SJSA1 (cell line): ENCODE data around the gene NT5C2. TPM values are rescaled to one million over a fixed set of nuclear protein-coding genes. Genes with fewer than 3 reads are reported as not detected.
"Not testable (repeated sequence)": the region's sequence is repeated elsewhere in the genome, so short reads cannot be mapped to it uniquely, and the experiment has no call there.

Source experiments
- DNase-seq, 2 experiments: peaks; one replicate each; pipeline ENCODE4 v3.0.0-alpha.2; 2015 to 2020; ENCODE audit warnings: low spot score in 2 of 2, low read depth in 1 of 2
- H3K27ac ChIP-seq: fragments of 250-450 bp; sonication (Bioruptor Pico); 2 replicates; pipeline ENCODE4 v1.5.1; 2020; ENCODE audit warnings: mild to moderate bottlenecking, moderate library complexity
- H3K27me3 ChIP-seq: fragments of 250-450 bp; sonication (Bioruptor Pico); replicated peaks from 2 replicates; pipeline ENCODE4 v1.5.1; 2020; ENCODE audit warnings: mild to moderate bottlenecking, moderate library complexity
- H3K36me3 ChIP-seq: fragments of 250-450 bp; sonication (Bioruptor Pico); 2 replicates; pipeline ENCODE4 v1.5.1; 2020; ENCODE audit warnings: mild to moderate bottlenecking
- H3K4me1 ChIP-seq: fragments of 250-450 bp; sonication (Bioruptor Pico); replicated peaks from 2 replicates; pipeline ENCODE4 v1.6.1; 2021; ENCODE audit warnings: mild to moderate bottlenecking
- H3K4me3 ChIP-seq: fragments of 250-450 bp; sonication (Bioruptor Pico); 2 replicates; pipeline ENCODE4 v1.5.1; 2020; ENCODE audit warnings: mild to moderate bottlenecking
- H3K9me3 ChIP-seq: fragments of 250-450 bp; sonication (Bioruptor Pico); replicated peaks from 2 replicates; pipeline ENCODE4 v1.5.1; 2020; ENCODE audit warnings: mild to moderate bottlenecking
- total RNA-seq: library from RNA; depleted of rRNA; stranded (reverse); fragments of >200 nt; shearing (Covaris generic); gene quantifications from 2 replicates; pipeline ENCODE4 v1.2.3, GENCODE V29; 2014; rRNA removed

The NT5C2 gene
- 97.2 and 107 TPM in 2 replicates for total RNA-seq

DNA sequence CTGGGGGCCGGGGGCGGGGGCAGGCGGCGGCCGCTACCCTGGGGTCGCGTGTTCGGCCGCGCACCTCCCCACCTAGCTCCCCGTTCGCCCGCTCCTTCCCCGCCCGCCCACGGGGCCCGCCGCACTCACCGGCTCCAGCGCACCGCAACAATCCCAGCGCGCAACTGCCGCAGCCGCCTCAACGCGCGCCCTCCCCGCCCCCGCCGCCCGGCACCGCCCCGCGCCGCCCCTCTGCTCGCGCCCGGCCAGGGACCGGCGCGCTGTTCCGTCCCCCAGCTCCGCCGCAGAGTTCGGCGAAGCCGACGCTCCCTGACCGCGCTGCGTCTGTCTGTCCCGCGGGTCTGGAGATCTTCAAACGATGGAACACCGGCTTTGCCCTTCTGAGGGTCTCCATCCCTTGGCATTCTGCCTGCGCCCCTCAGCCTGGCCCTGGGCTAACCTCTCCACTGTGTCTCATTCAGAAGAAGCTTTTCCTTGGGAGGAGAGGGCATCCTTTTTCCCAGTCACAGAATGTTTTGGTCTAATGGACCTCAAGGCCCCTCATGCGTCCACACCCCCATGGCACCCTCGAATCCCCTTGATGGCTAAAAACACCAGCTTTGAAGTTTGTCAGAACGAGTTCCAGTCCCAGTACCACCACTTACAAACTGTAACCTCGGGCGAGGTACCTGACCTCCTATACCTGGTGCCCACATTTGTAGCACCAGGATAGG lies at the start of gene NT5C2:
Gene NT5C2 (minus strand): TSS at position 166 of the 713 bp plus-strand sequence. CDS start 18,314 bp downstream, outside the sequence.
- H3K9me3 ChIP-seq = no peaks in the 10 kb centered on the region
- H3K4me1 ChIP-seq = peaks cover 30% of the 10 kb centered on the region
- H3K36me3 ChIP-seq = peaks cover 28% of the 10 kb centered on the region
- H3K27me3 ChIP-seq = no peaks in the 10 kb centered on the region
- peak within 1 kb of the TSS; percentile 87 for H3K4me3 ChIP-seq
- H3K27ac ChIP-seq = peak within 1 kb of the TSS; percentile 91
- DNase-seq = peak; percentile 57 to 78

DNA sequence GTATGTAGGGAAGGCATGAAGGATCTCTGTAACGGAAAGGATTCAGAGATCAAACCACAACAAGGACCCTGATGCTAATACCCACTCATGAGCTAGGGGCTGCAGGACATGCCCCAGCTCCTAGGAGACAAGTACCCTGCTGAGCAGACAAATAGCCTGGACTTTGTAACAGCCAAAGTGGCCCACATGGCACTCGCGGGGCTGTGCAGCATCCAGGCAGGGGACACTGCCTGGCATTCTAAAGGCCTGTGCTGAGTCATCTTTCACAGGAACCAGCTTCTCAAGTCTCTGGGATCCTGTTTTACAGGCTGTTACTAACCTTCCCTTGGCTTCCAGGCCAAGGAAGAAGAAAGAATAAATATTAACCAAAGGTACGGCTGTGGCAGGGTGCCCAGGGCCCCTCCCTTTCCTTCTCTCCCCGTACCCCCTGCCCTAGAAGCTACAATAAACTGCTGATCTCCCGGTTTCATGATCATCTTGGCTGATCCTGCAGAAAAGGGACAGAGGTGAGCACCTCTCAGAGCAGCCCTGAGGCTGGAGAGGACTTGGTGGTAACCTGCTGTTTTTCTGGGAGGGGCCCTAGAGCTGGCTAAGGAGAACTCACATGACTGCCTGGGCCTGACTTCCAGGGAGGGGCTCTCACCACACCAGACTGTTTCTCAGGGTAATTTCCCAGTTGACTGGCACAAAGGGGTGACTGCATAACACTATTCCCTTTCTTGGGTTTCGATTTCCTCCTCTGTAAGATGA lies 48.4 kb upstream of the NT5C2 start:
- Histone ChIP-seq H3K27me3 (no peaks in the 10 kb centered on the region), H3K4me3 (no peak overlapping the region), H3K27ac (peak overlapping the region; percentile 43), H3K9me3 (no peaks in the 10 kb centered on the region), H3K4me1 (peaks cover 19% of the 10 kb centered on the region), H3K36me3 (no peaks in the 10 kb centered on the region)
- DNase-seq = peak in 1 of 2 experiments; percentile 47

DNA sequence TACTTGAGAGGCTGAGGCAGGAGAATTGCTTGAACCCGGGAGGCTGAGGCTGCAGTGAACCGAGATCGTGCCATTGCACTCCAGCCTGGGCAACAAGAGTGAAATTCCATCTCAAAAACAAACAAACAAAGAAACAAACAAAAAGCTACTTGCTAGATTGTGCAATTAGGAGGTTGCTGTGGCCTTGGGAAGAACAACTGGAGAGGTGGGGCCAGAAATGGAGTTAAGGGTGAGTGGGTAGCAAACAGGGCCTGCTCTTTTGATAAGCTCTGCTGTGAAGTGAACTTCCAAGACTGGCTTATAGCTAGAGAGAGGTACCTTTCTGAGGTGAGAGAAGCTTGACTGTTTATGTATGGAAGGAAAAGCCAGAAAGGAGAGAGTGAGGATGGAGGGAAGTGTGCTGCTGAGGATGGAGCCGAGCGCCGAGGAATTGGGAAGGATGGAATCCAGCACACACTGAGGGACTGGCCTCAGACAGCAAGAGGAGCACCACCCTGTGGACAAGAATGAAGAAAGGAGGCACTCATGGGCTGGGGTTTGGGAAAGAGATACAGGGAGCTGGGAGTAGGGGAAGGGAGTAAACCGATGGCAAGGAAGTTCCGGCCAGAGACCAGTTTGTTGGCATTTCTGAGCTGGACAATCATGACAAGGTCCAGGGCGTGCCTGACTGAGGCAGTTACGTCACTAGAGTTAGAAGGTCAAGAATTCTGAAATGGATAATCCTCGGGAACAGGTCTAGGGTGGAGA lies 45.6 kb upstream of the NT5C2 start:
- Histone ChIP-seq H3K36me3 (no peaks in the 10 kb centered on the region), H3K4me1 (peaks cover 20% of the 10 kb centered on the region), H3K4me3 (no peak overlapping the region), H3K27me3 (no peaks in the 10 kb centered on the region), H3K27ac (no peak overlapping the region), H3K9me3 (no peaks in the 10 kb centered on the region)
- peak; percentile 56 to 60 for DNase-seq

DNA sequence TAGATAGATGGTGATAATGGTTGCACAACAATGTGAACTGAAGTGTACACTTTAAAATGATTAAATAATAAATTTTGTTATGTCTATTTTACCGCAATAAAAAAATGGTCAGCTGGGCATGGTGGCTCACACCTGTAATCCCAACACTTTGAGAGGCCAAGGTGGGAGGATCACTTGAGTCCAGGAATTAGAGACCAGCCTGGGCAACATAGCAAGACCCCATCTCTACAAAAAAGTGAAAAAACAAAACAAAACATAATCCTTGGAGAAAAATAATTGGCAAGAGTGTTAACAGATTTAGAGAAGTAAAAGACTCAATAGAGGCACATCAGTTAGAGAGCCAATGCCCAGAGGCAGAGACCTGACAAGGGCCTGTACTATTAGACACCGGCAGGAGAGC lies 42.7 kb upstream of the NT5C2 start:
- H3K27ac ChIP-seq = no peak overlapping the region
- no peak overlapping the region for H3K4me3 ChIP-seq
- H3K36me3 ChIP-seq = no peaks in the 10 kb centered on the region
- H3K4me1 ChIP-seq = peaks cover 37% of the 10 kb centered on the region
- H3K27me3 ChIP-seq = no peaks in the 10 kb centered on the region
- H3K9me3 ChIP-seq = no peaks in the 10 kb centered on the region; the same call in 1 of the 2 replicates
- no peak for DNase-seq

DNA sequence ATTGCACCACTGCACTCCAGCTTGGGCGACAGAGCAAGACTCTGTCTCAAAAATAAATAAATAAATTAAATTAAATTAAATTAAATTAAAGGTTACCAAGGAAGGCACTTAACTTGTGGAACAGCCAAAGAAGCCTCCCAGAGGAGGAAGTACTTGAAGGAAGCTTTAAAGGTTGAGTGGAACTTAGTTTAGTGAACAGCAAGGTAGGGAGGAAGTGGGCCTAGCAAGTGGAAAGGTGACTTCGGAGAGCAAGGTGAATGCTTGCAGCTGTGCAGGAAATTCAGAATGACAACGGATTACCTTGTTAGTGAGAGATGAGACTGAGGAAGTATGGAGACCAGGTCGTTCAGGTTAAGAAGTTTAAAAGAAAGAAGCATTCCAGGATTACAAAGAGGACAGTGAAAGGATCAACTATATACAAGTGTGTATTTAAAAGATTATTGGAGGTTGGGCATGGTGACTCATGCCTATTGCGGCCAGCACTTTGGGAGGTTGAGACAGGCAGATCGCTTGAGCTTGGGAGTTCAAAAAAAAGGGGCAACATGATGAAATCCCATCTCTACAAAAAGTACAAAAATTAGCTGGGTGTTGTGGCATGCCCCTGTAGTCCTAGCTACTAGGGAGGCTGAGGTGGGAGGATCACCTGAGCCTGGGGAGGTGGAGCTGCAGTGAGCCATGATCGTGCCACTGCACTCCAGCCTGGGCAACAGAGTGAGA lies 39.9 kb upstream of the NT5C2 start:
- Histone ChIP-seq H3K27me3 (no peaks in the 10 kb centered on the region), H3K9me3 (no peaks in the 10 kb centered on the region; the same call in 1 of the 2 replicates), H3K4me3 (no peak overlapping the region), H3K4me1 (peaks cover 46% of the 10 kb centered on the region), H3K36me3 (no peaks in the 10 kb centered on the region), H3K27ac (peak overlapping the region; percentile 96)
- DNase-seq = peak; percentile 73 to 81

DNA sequence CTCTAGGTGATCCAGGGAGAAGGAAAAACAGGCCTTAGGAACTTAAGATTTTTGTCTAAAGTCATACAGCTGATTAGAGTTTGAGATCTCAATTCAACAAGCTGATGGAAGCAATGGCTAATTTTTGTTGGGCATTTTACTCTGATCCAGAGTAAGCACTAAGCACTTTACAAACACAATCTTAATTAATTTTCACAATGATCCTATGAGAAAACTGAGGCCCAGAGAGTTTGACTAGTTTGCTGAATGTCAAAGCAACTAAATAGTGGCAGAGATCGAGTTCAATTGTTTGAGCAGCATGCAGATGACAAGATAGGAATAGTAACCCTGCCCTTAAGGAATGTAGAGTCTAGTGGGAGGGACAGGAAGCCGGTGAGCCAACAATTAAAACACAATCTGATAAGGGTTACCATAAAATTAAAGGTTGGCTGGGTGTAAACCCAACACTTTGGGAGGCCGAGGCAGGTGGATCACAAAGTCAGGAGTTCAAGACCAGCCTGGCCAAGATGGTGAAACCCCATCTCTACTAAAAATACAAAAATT lies 39.1 kb upstream of the NT5C2 start:
- Histone ChIP-seq H3K4me1 (peaks cover 50% of the 10 kb centered on the region), H3K27me3 (no peaks in the 10 kb centered on the region), H3K4me3 (no peak overlapping the region), H3K9me3 (no peaks in the 10 kb centered on the region; the same call in 1 of the 2 replicates), H3K36me3 (no peaks in the 10 kb centered on the region), H3K27ac (peak overlapping the region; percentile 96)
- peak in 1 of 2 experiments; percentile 59 for DNase-seq

DNA sequence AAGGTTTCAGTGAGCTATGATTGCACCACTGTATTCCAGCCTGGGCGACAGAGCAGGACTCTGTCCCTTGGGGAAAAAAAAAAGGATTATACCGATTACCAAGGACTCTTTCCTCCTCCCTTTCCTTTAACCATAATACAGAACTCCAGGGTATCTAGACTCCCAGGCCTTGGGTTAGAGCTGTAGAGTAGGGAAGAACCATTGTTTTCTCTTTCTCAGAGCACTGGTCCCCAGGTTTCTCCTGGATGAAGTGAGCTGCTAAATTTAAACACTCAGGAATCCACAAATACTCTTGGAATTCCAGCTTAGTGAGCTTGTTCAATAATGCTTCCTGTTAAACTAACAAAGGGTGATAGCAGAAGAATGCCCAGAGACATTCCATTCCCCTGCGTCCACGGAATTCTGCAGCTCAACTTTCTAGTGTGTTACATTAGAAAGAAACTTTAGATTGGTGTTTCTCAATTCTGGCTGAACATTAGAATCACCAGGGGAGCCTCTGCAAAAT lies 38.0 kb upstream of the NT5C2 start:
- no peak overlapping the region for H3K4me3 ChIP-seq
- H3K27me3 ChIP-seq = no peaks in the 10 kb centered on the region
- peak; percentile 89 to 96 for DNase-seq
- no peaks in the 10 kb centered on the region for H3K36me3 ChIP-seq
- H3K9me3 ChIP-seq = no peaks in the 10 kb centered on the region; the same call in 1 of the 2 replicates
- H3K27ac ChIP-seq = peak overlapping the region; percentile 96
- peaks cover 50% of the 10 kb centered on the region for H3K4me1 ChIP-seq

DNA sequence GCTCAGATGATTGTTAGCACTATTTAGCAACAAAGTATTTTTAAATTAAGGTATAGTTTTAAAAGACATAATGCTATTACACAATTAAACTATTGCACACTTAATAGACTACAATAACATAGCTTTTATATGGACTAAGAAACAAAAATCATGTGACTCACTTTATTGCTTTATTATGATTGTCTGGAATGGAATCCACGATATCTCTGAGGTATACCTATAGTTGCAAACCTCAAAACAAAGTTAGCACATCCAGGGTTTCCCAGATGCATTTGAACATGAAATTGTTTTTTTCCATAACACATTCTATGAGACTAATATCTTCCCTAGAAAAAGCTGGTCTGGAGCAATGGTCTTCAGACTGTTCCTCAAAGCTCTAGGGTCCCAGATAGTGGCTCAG lies 34.3 kb upstream of the NT5C2 start:
- Histone ChIP-seq H3K36me3 (no peaks in the 10 kb centered on the region), H3K4me3 (no peak overlapping the region), H3K27me3 (no peaks in the 10 kb centered on the region), H3K27ac (no peak overlapping the region), H3K9me3 (peaks cover 10% of the 10 kb centered on the region), H3K4me1 (peaks cover 36% of the 10 kb centered on the region)
- no peak for DNase-seq

DNA sequence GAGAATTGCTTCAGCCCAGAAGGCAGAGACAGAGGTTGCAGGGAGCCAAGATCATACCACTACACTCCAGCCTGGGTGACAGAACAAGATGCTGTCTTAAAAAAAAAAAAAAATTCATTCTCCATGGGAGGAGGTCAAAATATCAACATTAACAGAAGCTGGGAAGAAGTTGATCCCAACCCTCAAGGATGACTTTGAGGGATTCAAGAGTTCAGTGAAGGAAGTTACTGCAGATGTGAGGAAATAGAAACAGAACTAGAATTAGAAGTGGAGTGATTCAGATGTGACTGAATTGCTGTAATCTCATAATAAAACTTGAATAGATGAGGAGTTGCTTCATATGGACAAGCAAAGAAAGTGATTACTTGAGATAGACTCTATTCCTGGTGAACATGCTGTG lies 32.9 kb upstream of the NT5C2 start:
- Histone ChIP-seq H3K4me3 (no peak overlapping the region), H3K4me1 (peaks cover 24% of the 10 kb centered on the region), H3K36me3 (no peaks in the 10 kb centered on the region), H3K27me3 (no peaks in the 10 kb centered on the region), H3K9me3 (peaks cover 10% of the 10 kb centered on the region), H3K27ac (no peak overlapping the region)
- no peak for DNase-seq

DNA sequence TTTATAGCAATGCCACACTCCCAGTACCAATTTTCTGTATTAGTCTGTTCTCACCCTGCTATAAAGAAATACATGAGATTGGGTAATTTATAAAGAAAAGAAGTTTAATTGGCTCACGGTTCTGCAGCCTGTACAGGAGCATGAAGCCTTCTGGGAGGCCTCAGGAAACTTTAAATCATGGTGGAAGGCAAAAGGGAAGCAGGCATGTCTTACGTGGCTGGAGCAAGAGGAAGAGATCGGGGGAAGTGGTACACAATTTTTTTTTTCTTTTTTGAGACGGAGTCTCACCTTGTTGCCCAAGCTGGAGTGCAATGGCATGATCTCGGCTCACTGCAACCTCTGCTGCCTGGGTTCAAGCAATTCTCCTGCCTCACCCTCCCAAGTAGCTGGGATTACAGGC lies 31.6 kb upstream of the NT5C2 start:
- DNase-seq, H3K4me3 ChIP-seq, H3K27ac ChIP-seq, H3K36me3 ChIP-seq, H3K27me3 ChIP-seq: not testable (repeated sequence)
- H3K9me3 ChIP-seq = peaks cover 10% of the 10 kb centered on the region
- H3K4me1 ChIP-seq = peaks cover 11% of the 10 kb centered on the region

DNA sequence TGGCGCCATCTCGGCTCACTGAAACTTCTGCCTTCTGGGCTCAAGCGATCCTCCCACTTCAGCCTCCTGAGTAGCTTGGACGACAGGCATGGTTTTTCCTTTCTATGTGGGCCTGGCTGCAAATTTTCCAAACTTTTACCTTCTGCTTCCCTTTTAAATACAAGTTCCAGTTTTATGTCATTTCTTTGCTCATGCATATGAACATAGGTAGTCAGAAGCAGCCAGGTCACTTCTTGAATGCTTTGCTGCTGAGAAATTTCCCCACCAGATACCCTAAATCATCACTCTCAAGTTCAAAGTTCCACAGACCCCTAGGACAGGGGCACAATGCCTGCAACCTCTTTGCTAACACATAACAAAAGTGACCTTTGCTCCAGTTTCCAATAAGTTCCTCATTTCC lies 31.1 kb upstream of the NT5C2 start:
- no peak for DNase-seq
- Histone ChIP-seq H3K9me3 (peaks cover 10% of the 10 kb centered on the region), H3K27me3 (no peaks in the 10 kb centered on the region), H3K36me3 (no peaks in the 10 kb centered on the region), H3K4me3 (no peak overlapping the region), H3K4me1 (peaks cover 5% of the 10 kb centered on the region), H3K27ac (no peak overlapping the region)

DNA sequence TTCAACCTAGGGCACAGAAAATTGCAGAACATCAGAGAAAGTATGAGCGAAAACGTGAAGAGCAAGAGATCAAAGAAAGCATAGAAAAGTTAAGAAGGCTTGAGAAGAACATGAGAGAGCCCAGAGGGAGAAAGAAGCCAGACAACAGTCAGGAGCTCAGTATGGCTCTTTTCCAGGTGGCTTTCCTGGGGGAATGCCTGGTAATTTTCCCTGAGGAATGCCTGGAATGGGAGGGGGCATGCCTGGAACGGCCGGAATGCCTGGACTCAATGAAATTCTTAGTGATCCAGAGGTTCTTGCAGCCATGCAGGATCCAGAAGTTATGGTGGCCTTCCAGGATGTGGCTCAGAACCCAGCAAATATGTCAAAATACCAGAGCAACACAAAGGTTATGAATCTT lies 23.3 kb upstream of the NT5C2 start:
- DNase-seq = peak; percentile 63 to 64
- H3K4me1 ChIP-seq = peaks cover 13% of the 10 kb centered on the region
- not testable (repeated sequence) for H3K27me3 ChIP-seq, H3K9me3 ChIP-seq, H3K4me3 ChIP-seq, H3K36me3 ChIP-seq
- H3K27ac ChIP-seq = peak overlapping the region; percentile 40; the same call in 1 of the 2 replicates

DNA sequence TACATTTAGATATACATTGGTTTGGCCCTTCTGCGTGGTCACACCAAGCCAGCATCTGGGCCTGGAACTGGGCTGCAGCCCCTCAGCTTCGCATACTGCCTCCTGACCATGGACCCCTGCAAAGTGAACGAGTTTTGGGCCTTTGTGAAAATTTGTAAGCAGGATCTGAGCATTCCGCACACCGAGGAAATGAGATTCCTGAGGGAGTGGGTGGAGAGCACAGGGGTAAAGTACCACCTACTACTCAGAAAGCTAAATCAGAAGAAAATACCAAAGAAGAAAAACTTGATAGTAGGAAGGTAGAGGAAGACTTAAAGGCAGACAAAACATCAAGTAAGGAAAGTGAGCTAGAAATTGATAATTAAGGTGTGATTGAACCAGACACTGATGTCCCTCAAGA lies 22.5 kb upstream of the NT5C2 start:
- DNase-seq = no peak

More for the DNA sequence above, 22.5 kb upstream of the NT5C2 start:
- Histone ChIP-seq H3K27me3 (no peaks in the 10 kb centered on the region), H3K27ac (peak overlapping the region; percentile 40; the same call in 1 of the 2 replicates), H3K4me3 (no peak overlapping the region), H3K4me1 (peaks cover 13% of the 10 kb centered on the region), H3K36me3 (no peaks in the 10 kb centered on the region), H3K9me3 (peaks cover 3% of the 10 kb centered on the region; the same call in 1 of the 2 replicates)
